K562 (cell line): ENCODE measurements around the gene ZNF628. TPM values are rescaled to one million over a fixed set of nuclear protein-coding genes. Genes with fewer than 3 reads are reported as not detected.

ENCODE experiments used
- ADNP ChIP-seq: fragments of 200-800 bp; sonication (Bioruptor generic); IDR thresholded peaks from 2 replicates; pipeline ENCODE4 v1.6.1; 2016; ENCODE audit warnings: missing genetic modification characterization, missing compliant biosample characterization
- ARID1B ChIP-seq: fragments of 450-650 bp; IDR thresholded peaks from 2 replicates; pipeline ENCODE4 v1.6.1; 2016; ENCODE audit warnings: antibody characterized with exemption, mild to moderate bottlenecking, inconsistent platforms
- BHLHE40 ChIP-seq: IDR thresholded peaks from 2 replicates; pipeline ENCODE4 v1.6.1; 2011; ENCODE audit warnings: low read length, improper control_type of control experiment
- BMI1 ChIP-seq: fragments of 150-350 bp; IDR thresholded peaks from 2 replicates; pipeline ENCODE4 v1.6.1; 2014; ENCODE audit warnings: low read length
- CBFA2T3 ChIP-seq: fragments of 450-650 bp; IDR thresholded peaks from 2 replicates; pipeline ENCODE4 v1.6.1; 2017
- CBX3 ChIP-seq, 2 experiments: IDR thresholded peaks; 1 replicate in 1 of 2; 2 replicates in 1 of 2; pipeline ENCODE4 v1.6.1; 2012; ENCODE audit warnings: inconsistent platforms in 2 of 2, low read length in 2 of 2, borderline replicate concordance in 1 of 2, control low read depth in 1 of 2
- DNMT1 ChIP-seq: fragments of 450-650 bp; IDR thresholded peaks from 2 replicates; pipeline ENCODE4 v1.6.1; 2016; ENCODE audit warnings: antibody characterized with exemption, mild to moderate bottlenecking
- FOXA3 ChIP-seq, 2 experiments: fragments of 450-650 bp in 1 of 2; sonication (generic) in 1 of 2; formaldehyde crosslinking; IDR thresholded peaks in 1 of 2; conservative IDR thresholded peaks in 1 of 2; 2 replicates each; pipeline versions ENCODE4 v1.4.0 to v1.8.0; 2020 to 2022; ENCODE audit warnings: mild to moderate bottlenecking in 2 of 2, missing genetic modification reagents in 1 of 2
- GATA2 ChIP-seq: sonication (generic); formaldehyde crosslinking; IDR thresholded peaks from 2 replicates; pipeline ENCODE4 v1.4.0; 2020; ENCODE audit warnings: mild to moderate bottlenecking, missing genetic modification reagents
- HDAC2 ChIP-seq: fragments of 450-650 bp; IDR thresholded peaks from 2 replicates; pipeline ENCODE4 v1.6.1; 2016; ENCODE audit warnings: mild to moderate bottlenecking
- HDGF ChIP-seq: fragments of 450-650 bp; IDR thresholded peaks from 2 replicates; pipeline ENCODE4 v1.6.1; 2016
- KDM1A ChIP-seq, 2 experiments: fragments of 450-650 bp; IDR thresholded peaks; 2 replicates each; pipeline ENCODE4 v1.6.1; 2016; ENCODE audit warnings: mild to moderate bottlenecking in 2 of 2
- MED1 ChIP-seq: sonication (generic); formaldehyde crosslinking; IDR thresholded peaks from 2 replicates; pipeline ENCODE4 v1.8.1; 2023; ENCODE audit warnings: missing genetic modification reagents, borderline replicate concordance
- NCOR1 ChIP-seq: fragments of 450-650 bp; IDR thresholded peaks from 2 replicates; pipeline ENCODE4 v1.6.1; 2016; ENCODE audit warnings: mild to moderate bottlenecking, moderate library complexity
- SAFB2 ChIP-seq: fragments of 200-400 bp; formaldehyde crosslinking; IDR thresholded peaks from 2 replicates; pipeline ENCODE4 v1.6.1; 2018; ENCODE audit warnings: borderline replicate concordance, low read length, low read depth, moderate library complexity; ENCODE audit not compliant: severe bottlenecking
- SMARCA4 ChIP-seq: fragments of 450-650 bp; IDR thresholded peaks from 2 replicates; pipeline ENCODE4 v1.6.1; 2016
- SMARCA5 ChIP-seq: fragments of 450-650 bp; IDR thresholded peaks from 2 replicates; pipeline ENCODE4 v1.6.1; 2016
- SPI1 ChIP-seq: IDR thresholded peaks from 2 replicates; pipeline ENCODE4 v1.6.1; 2011; ENCODE audit warnings: low read depth, low read length, control low read depth, borderline replicate concordance
- TAL1 ChIP-seq: fragments of 450-650 bp; IDR thresholded peaks from 2 replicates; pipeline ENCODE4 v1.6.1; 2016; ENCODE audit warnings: mild to moderate bottlenecking
- TRIM24 ChIP-seq, 2 experiments: fragments of 450-650 bp; IDR thresholded peaks; 2 replicates each; pipeline ENCODE4 v1.6.1; 2016
- XRCC5 ChIP-seq: fragments of 200-400 bp; formaldehyde crosslinking; IDR thresholded peaks from 2 replicates; pipeline ENCODE4 v1.6.1; 2017; ENCODE audit warnings: low read depth, mild to moderate bottlenecking, low read length
- ZNF146 ChIP-seq: IDR thresholded peaks from one replicate; pipeline ENCODE4 v1.6.1; 2018; ENCODE audit warnings: missing compliant biosample characterization; ENCODE audit not compliant: unreplicated experiment
- ZNF583 ChIP-seq: fragments of 250-450 bp; sonication (Bioruptor Pico); IDR thresholded peaks from 2 replicates; pipeline ENCODE4 v1.4.0; 2020
- ZNF668 ChIP-seq: fragments of 250-450 bp; sonication (Bioruptor Pico); IDR thresholded peaks from 2 replicates; pipeline ENCODE4 v1.8.0; 2022; ENCODE audit warnings: mild to moderate bottlenecking, inconsistent platforms
- ZNF75A ChIP-seq: fragments of 450-650 bp; formaldehyde crosslinking; IDR thresholded peaks from 2 replicates; pipeline ENCODE4 v1.4.0; 2020; ENCODE audit warnings: mild to moderate bottlenecking
- polyA plus RNA-seq, 8 experiments: library from polyadenylated mRNA; depleted of rRNA in 4 of 8; stranded (reverse) in 5 of 8; unstranded in 3 of 8; fragments of >200 nt; fragmentation: Nextera tagmentation in 2 of 8; fragmentation: Illumina TruSeq in 1 of 8; extraction: Ambion mirVana in 2 of 8; extraction: Trizol in 1 of 8; gene quantifications; 2 replicates each; pipeline versions ENCODE4 v1.2.1 to v1.2.3, GENCODE V29; 2011 to 2014; ENCODE audit warnings: inconsistent platforms in 1 of 8, missing spikeins in 1 of 8
- total RNA-seq, 7 experiments: library from RNA; depleted of rRNA in 6 of 7; stranded (reverse); fragments of >200 nt in 6 of 7; fragmentation: Illumina TruSeq in 2 of 7; extraction: Trizol in 2 of 7; gene quantifications; 2 replicates each; pipeline versions ENCODE4 v1.2.1 to v1.2.3, GENCODE V29; 2011 to 2021; ENCODE audit warnings: low replicate concordance in 1 of 7
- TF ChIP-seq, protein P1 (sequence below): sonication (generic); formaldehyde crosslinking; IDR thresholded peaks from 2 replicates; pipeline ENCODE4 v1.8.0; 2022; ENCODE audit warnings: mild to moderate bottlenecking, missing genetic modification reagents
- TF ChIP-seq, protein P2 (sequence below): sonication (generic); formaldehyde crosslinking; IDR thresholded peaks from 2 replicates; pipeline ENCODE4 v1.9.0; 2022; ENCODE audit warnings: mild to moderate bottlenecking, missing genetic modification reagents
- TF ChIP-seq, protein P3 (sequence below): sonication (generic); formaldehyde crosslinking; IDR thresholded peaks from 2 replicates; pipeline ENCODE4 v1.8.1; 2023; ENCODE audit warnings: missing genetic modification reagents, mild to moderate bottlenecking, borderline replicate concordance

Gene ZNF628
- total and polyA plus RNA-seq, 9 of the 15 experiments (the other 6 are each of a cell fraction or from before 2014, with no cell fraction given) = 0.13 to 13.6 (median 2.2) TPM; not detected in 3

- TF ChIP-seq MED1 (no peak), CBX3 (IDR thresholded peaks at IDR 0.05; ENCODE audit: borderline replicate concordance in 1 of 2, low read length in 2 of 2) (peak in 1 of 2 experiments; percentile 34; a peak in 1 of 3 replicates), DNMT1 (no peak), NCOR1 (peak; percentile 40), BHLHE40 (0 out of 2 replicates have a peak, but pooled peaks have one; percentile 9), SMARCA4 (no peak), ARID1B (peak; percentile 41), BMI1 (no peak), TRIM24 (IDR thresholded peaks at IDR 0.05) (0 out of 4 replicates have a peak, but pooled peaks have one; percentile 15 to 21), SAFB2 (no peak), SPI1 (no peak), CBFA2T3 (peak; percentile 79), HDAC2 (0 out of 2 replicates have a peak, but pooled peaks have one; percentile 49), ADNP (tag) (peak; percentile 91), TAL1 (peak; percentile 36; the same call in 1 of the 2 replicates), SMARCA5 (peak; percentile 93; the same call in 1 of the 2 replicates), XRCC5 (no peak), ZNF668 (CRISPR knock-in tag) (no peak), FOXA3 (CRISPR knock-in tag; conservative IDR thresholded peaks at IDR 0.05 in 1 of 2, IDR thresholded peaks at IDR 0.05 in 1 of 2) (no peak), HDGF (0 out of 2 replicates have a peak, but pooled peaks have one; percentile 23), GATA2 (CRISPR knock-in tag) (0 out of 2 replicates have a peak, but pooled peaks have one; percentile 25), ZNF75A (no peak), ZNF583 (CRISPR knock-in tag) (no peak), KDM1A (IDR thresholded peaks at IDR 0.05) (peak; percentile 76 to 90), ZNF146 (CRISPR knock-in tag) (no peak)
- TF ChIP-seq, protein P1, sequence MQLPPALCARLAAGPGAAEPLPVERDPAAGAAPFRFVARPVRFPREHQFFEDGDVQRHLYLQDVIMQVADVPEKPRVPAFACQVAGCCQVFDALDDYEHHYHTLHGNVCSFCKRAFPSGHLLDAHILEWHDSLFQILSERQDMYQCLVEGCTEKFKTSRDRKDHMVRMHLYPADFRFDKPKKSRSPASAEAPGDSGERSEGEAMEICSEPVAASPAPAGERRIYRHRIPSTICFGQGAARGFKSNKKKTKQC (CRISPR knock-in tag) = no peak
- TF ChIP-seq, protein P2, sequence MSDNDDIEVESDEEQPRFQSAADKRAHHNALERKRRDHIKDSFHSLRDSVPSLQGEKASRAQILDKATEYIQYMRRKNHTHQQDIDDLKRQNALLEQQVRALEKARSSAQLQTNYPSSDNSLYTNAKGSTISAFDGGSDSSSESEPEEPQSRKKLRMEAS (CRISPR knock-in tag) = peak; percentile 64
- TF ChIP-seq, protein P3, sequence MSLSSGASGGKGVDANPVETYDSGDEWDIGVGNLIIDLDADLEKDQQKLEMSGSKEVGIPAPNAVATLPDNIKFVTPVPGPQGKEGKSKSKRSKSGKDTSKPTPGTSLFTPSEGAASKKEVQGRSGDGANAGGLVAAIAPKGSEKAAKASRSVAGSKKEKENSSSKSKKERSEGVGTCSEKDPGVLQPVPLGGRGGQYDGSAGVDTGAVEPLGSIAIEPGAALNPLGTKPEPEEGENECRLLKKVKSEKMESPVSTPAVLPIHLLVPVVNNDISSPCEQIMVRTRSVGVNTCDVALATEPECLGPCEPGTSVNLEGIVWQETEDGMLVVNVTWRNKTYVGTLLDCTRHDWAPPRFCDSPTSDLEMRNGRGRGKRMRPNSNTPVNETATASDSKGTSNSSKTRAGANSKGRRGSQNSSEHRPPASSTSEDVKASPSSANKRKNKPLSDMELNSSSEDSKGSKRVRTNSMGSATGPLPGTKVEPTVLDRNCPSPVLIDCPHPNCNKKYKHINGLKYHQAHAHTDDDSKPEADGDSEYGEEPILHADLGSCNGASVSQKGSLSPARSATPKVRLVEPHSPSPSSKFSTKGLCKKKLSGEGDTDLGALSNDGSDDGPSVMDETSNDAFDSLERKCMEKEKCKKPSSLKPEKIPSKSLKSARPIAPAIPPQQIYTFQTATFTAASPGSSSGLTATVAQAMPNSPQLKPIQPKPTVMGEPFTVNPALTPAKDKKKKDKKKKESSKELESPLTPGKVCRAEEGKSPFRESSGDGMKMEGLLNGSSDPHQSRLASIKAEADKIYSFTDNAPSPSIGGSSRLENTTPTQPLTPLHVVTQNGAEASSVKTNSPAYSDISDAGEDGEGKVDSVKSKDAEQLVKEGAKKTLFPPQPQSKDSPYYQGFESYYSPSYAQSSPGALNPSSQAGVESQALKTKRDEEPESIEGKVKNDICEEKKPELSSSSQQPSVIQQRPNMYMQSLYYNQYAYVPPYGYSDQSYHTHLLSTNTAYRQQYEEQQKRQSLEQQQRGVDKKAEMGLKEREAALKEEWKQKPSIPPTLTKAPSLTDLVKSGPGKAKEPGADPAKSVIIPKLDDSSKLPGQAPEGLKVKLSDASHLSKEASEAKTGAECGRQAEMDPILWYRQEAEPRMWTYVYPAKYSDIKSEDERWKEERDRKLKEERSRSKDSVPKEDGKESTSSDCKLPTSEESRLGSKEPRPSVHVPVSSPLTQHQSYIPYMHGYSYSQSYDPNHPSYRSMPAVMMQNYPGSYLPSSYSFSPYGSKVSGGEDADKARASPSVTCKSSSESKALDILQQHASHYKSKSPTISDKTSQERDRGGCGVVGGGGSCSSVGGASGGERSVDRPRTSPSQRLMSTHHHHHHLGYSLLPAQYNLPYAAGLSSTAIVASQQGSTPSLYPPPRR (CRISPR knock-in tag) = no peak
Observed at GRCh38 chr19:55520691-55521292, 44.4 kb downstream of the ZNF628 start (continued).
